Upper lobe of left lung (tissue), 6 donors: ENCODE measurements around the gene POLE. TPM values are rescaled to one million over a fixed set of nuclear protein-coding genes. Genes with fewer than 3 reads are reported as not detected.

Experiments used
- ATAC-seq, 2 donors: fragments of 200-7000 bp; cut with Tn5 transposase; one replicate each; pipeline ENCODE4 v1.9.1; 2022; ENCODE audit warnings: mild to moderate bottlenecking in 2 of 2, moderate library complexity in 2 of 2; ENCODE audit not compliant: low FRiP score in 2 of 2
- DNase-seq, 2 donors: peaks; one replicate each; pipeline ENCODE4 v3.0.0-alpha.2; 2019 to 2020
- H3K27ac ChIP-seq, 4 donors: fragments of 200-600 bp; sonication (generic); one replicate each; pipeline ENCODE4 v1.5.1; 2016 to 2019
- H3K27me3 ChIP-seq, 4 donors: fragments of 200-600 bp; sonication (generic); one replicate each; pipeline ENCODE4 v1.5.1; 2017 to 2019
- H3K36me3 ChIP-seq, 4 donors: fragments of 200-600 bp; sonication (generic); one replicate each; pipeline ENCODE4 v1.5.1; 2016 to 2019
- H3K4me1 ChIP-seq, 4 donors: fragments of 200-600 bp; sonication (generic); one replicate each; pipeline ENCODE4 v1.5.1; 2018 to 2019
- H3K4me3 ChIP-seq, 4 donors: fragments of 200-600 bp; sonication (generic); one replicate each; pipeline ENCODE4 v1.5.1; 2017 to 2019; ENCODE audit warnings: mild to moderate bottlenecking in 2 of 4, moderate library complexity in 1 of 4
- H3K9me3 ChIP-seq, 4 donors: fragments of 200-600 bp; sonication (generic); one replicate each; pipeline ENCODE4 v1.5.1; 2018 to 2019
- EP300 ChIP-seq, 4 donors: sonication (generic); formaldehyde crosslinking; IDR thresholded peaks; one replicate each; pipeline ENCODE4 v1.5.1; 2017; ENCODE audit warnings: antibody characterized with exemption in 4 of 4, control low read depth in 2 of 4
- POLR2A ChIP-seq, 4 donors: fragments of 450-650 bp; IDR thresholded peaks; one replicate each; pipeline ENCODE4 v1.5.1; 2016 to 2017; ENCODE audit warnings: antibody characterized with exemption in 4 of 4, mild to moderate bottlenecking in 2 of 4
- POLR2AphosphoS5 ChIP-seq, 2 donors: sonication (generic); formaldehyde crosslinking; IDR thresholded peaks; one replicate each; pipeline ENCODE4 v1.5.1; 2017; ENCODE audit warnings: antibody characterized with exemption in 2 of 2
- WGBS, 2 donors: methylation state at CpG; one replicate each; pipeline ENCODE4 v1.1.5; 2017 to 2018; 5-methylcytosine and 5-hydroxymethylcytosine counted together
- total RNA-seq, 6 donors: library from RNA; depleted of rRNA in 4 of 6; stranded (reverse); fragments of >200 nt in 4 of 6; gene quantifications; one replicate each; pipeline versions ENCODE4 v1.1.0 to v1.2.1, GENCODE V29; 2016 to 2021
- TF ChIP-seq, protein P1 (sequence below), 6 experiments: fragments of 450-650 bp in 4 of 6; fragments of 200-600 bp in 2 of 6; sonication (generic) in 2 of 6; IDR thresholded peaks; one replicate each; pipeline ENCODE4 v1.5.1; 2016 to 2019; ENCODE audit warnings: antibody characterized with exemption in 6 of 6
- donor health status: DM: no; HTN: no; CAD: no; lungs with moderate emphysema.
- donor health status: DM: no; HTN: yes; CAD: no; lungs with severe emphysema.

Gene POLE
- total RNA-seq, 6 donors from 2014 or later: 16.6 to 228 (median 26.2) TPM

DNA sequence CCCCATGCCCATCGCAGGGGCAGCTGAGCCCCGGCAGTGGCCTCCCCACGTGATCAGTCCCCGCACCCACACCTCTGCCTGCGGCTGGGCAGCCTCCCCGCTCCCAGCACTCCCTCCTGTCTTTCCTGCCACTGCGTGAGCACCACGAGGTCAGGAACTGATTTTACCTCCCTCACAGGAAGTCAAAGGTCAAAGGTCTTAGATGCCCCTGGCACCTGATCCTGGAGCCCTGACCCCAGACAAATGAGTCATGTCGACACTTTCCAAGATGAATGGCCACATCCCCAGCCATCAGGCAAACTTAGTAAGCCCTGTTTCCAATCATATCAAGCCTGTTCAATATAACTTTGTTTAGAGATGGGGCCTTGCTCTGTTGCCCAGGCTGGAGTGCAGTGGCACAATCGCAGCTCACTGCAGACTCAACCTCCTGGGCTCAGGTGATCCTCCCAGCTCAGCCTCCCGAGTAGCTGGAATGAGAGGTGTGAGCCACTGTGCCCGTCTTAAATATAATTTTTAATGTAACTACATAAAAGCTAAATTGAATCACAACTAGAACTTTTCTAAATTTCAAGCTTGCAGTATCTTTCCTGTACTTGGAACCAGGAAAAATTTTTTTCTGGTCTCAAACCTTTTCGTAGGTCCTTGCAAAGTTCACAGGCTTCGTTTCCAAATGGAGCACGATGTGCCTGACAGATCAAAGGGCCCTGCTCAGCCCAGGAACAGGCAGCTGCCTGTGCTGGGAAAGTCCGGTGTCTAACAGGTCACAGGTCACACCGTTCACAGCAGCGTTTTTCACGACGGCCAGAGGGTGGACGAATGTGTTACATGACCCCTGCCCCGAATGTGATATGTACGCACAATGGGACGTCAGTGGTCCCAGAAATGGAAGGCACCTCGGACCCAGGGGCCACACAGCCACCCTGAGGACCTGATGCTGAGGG, 78.6 kb downstream of the POLE start:
- Histone ChIP-seq H3K36me3 (no peaks in the 10 kb centered on the region), H3K4me3 (no peak overlapping the region), H3K9me3 (peaks cover 0 to 11% (median 4%) of the 10 kb centered on the region in 4 donors), H3K4me1 (peaks cover 0 to 13% (median 4%) of the 10 kb centered on the region in 4 donors), H3K27me3 (peaks cover 0 to 10% (median 3%) of the 10 kb centered on the region in 4 donors), H3K27ac (peak overlapping the region in 3 of 4 donors; percentile 9 to 53 (median 52))
- TF ChIP-seq POLR2A (IDR thresholded peaks at IDR 0.05): no peak
- peak in 3 of 4 donors; percentile 28 to 85 (median 58) for TF ChIP-seq EP300 (IDR thresholded peaks at IDR 0.05)
- TF ChIP-seq POLR2AphosphoS5 (IDR thresholded peaks at IDR 0.05): peak; percentile 44 to 46
- no peak for ATAC-seq
- DNase-seq: no peak
- WGBS, 2 donors: 52% methylated on average over 20 to 25 of the region's 25 CpGs

DNA sequence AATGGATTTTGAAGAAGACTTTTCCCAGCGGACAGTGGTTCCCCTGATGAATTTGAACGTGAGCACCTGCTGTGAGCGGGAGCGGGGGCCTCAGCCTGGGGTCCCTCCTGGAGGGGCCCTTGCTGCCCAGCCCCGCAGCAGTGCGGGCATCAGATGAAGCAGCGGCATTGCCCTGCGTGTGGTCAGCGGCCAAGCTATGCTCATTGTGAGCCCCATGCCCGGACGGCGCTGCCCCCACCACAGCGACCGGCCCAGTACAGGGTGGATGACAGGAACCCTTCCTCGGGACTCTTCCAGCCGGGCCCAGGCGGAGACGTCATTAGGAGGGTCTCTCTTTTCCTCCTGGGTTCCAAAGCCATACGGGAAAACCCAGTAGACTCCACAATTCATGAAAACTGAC, 80.2 kb downstream of the POLE start:
- H3K27me3 ChIP-seq: peaks cover 0 to 17% (median 7%) of the 10 kb centered on the region in 4 donors
- DNase-seq: peak in 1 of 2 donors; percentile 64
- peaks cover 0 to 11% (median 4%) of the 10 kb centered on the region in 4 donors for H3K9me3 ChIP-seq
- no peak overlapping the region for H3K4me3 ChIP-seq
- no peak for ATAC-seq
- no peaks in the 10 kb centered on the region for H3K36me3 ChIP-seq
- 89 to 92% methylated on average over 9 to 19 of the region's 19 CpGs for WGBS, 2 donors
- H3K27ac ChIP-seq: no peak overlapping the region
- TF ChIP-seq POLR2AphosphoS5 (IDR thresholded peaks at IDR 0.05): no peak
- TF ChIP-seq POLR2A (IDR thresholded peaks at IDR 0.05): no peak
- TF ChIP-seq, protein P1, sequence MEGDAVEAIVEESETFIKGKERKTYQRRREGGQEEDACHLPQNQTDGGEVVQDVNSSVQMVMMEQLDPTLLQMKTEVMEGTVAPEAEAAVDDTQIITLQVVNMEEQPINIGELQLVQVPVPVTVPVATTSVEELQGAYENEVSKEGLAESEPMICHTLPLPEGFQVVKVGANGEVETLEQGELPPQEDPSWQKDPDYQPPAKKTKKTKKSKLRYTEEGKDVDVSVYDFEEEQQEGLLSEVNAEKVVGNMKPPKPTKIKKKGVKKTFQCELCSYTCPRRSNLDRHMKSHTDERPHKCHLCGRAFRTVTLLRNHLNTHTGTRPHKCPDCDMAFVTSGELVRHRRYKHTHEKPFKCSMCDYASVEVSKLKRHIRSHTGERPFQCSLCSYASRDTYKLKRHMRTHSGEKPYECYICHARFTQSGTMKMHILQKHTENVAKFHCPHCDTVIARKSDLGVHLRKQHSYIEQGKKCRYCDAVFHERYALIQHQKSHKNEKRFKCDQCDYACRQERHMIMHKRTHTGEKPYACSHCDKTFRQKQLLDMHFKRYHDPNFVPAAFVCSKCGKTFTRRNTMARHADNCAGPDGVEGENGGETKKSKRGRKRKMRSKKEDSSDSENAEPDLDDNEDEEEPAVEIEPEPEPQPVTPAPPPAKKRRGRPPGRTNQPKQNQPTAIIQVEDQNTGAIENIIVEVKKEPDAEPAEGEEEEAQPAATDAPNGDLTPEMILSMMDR (IDR thresholded peaks at IDR 0.05): no peak
- TF ChIP-seq EP300 (IDR thresholded peaks at IDR 0.05): no peak
- H3K4me1 ChIP-seq: peaks cover 0 to 22% (median 6%) of the 10 kb centered on the region in 4 donors

DNA sequence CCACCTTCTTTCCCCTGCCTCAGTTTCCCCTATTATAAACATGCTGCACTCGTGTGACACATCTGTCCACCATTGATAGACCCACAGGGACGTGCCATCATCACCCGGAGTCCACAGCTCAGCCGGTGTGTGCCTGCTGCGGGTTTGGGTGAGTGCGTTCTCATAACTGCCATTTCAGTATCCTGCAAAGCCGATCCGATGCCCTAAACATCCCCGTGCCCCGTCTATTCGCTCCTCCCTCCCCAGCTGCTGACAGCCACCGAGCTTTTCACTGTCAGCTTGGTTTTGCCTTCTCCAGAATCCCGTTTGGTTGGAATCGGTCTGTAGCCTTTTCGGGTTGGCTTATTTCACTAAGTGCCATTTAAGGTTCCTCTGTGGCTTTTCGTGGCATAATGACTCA, 80.7 kb downstream of the POLE start:
- DNase-seq (no peak), ATAC-seq (no peak)
- peaks cover 0 to 17% (median 7%) of the 10 kb centered on the region in 4 donors for H3K27me3 ChIP-seq
- WGBS, 2 donors: 64 to 73% methylated on average over 16 of the region's 16 CpGs
- H3K36me3 ChIP-seq: no peaks in the 10 kb centered on the region
- H3K4me1 ChIP-seq: peaks cover 0 to 22% (median 6%) of the 10 kb centered on the region in 4 donors
- H3K9me3 ChIP-seq: peaks cover 0 to 6% (median 2%) of the 10 kb centered on the region in 4 donors
- no peak overlapping the region for H3K27ac ChIP-seq
- TF ChIP-seq POLR2AphosphoS5 (IDR thresholded peaks at IDR 0.05) (no peak), POLR2A (IDR thresholded peaks at IDR 0.05) (no peak), EP300 (IDR thresholded peaks at IDR 0.05) (no peak)
- TF ChIP-seq, protein P1 (IDR thresholded peaks at IDR 0.05): no peak
- H3K4me3 ChIP-seq: no peak overlapping the region

DNA sequence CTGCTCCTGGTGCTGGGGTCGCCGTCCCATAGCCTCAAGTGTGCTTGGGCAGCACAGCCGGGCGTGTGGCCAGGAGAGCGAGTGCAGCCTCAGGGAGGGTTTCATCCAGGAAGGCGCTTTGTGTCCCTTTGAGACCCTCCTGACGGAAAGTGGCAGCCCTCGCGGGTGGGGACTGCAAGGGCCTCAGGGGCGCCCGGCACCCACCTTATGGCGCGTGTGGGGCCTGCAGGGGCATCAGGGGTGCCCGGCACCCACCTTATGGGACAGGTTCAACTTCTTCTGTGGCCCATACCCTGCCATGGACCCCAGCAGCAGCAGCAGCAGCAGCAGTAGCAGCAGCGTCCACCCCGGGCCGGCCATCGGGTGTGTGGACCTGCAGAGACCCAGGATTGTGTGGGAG, 81.2 kb downstream of the POLE start:
- Histone ChIP-seq H3K27me3 (peaks cover 0 to 17% (median 8%) of the 10 kb centered on the region in 4 donors), H3K4me1 (peaks cover 3 to 25% (median 11%) of the 10 kb centered on the region in 4 donors), H3K9me3 (peaks cover 0 to under 1% (median 0%) of the 10 kb centered on the region in 4 donors), H3K4me3 (no peak overlapping the region), H3K36me3 (no peaks in the 10 kb centered on the region), H3K27ac (no peak overlapping the region)
- WGBS, 2 donors: 77 to 79% methylated on average over 8 to 18 of the region's 18 CpGs
- DNase-seq (peak in 1 of 2 donors; percentile 72), ATAC-seq (no peak)
- TF ChIP-seq EP300 (IDR thresholded peaks at IDR 0.05) (no peak), POLR2AphosphoS5 (IDR thresholded peaks at IDR 0.05) (no peak), POLR2A (IDR thresholded peaks at IDR 0.05) (no peak)
- TF ChIP-seq, protein P1 (IDR thresholded peaks at IDR 0.05): no peak
